HepG2 (cell line): ENCODE measurements around the gene SETD1B. TPM values are rescaled to one million over a fixed set of nuclear protein-coding genes. Genes with fewer than 3 reads are reported as not detected.

Experiments
- CBX5 ChIP-seq: sonication (generic); formaldehyde crosslinking; IDR thresholded peaks from 2 replicates; pipeline ENCODE4 v1.4.0; 2020; ENCODE audit warnings: missing genetic modification reagents, borderline replicate concordance
- KLF16 ChIP-seq, 2 experiments: sonication (generic) in 1 of 2; formaldehyde crosslinking in 1 of 2; IDR thresholded peaks; 2 replicates each; pipeline versions ENCODE4 v1.6.1 to v1.8.0; 2016 to 2023; ENCODE audit warnings: missing genetic modification reagents in 2 of 2, missing compliant biosample characterization in 1 of 2
- NFATC3 ChIP-seq: sonication (generic); formaldehyde crosslinking; IDR thresholded peaks from 2 replicates; pipeline ENCODE4 v1.5.1; 2020; ENCODE audit warnings: mild to moderate bottlenecking, missing genetic modification reagents
- PAX8 ChIP-seq: sonication (generic); formaldehyde crosslinking; IDR thresholded peaks from 2 replicates; pipeline ENCODE4 v1.8.0; 2022; ENCODE audit warnings: mild to moderate bottlenecking, missing genetic modification reagents, borderline replicate concordance
- RBM39 ChIP-seq: fragments of 200-400 bp; formaldehyde crosslinking; IDR thresholded peaks from one replicate; pipeline ENCODE4 v1.6.1; 2018; ENCODE audit warnings: antibody characterized with exemption, mild to moderate bottlenecking, low read depth, low read length; ENCODE audit not compliant: poor library complexity, severe bottlenecking
- RFX5 ChIP-seq: IDR thresholded peaks from 2 replicates; pipeline ENCODE4 v1.6.1; 2011; ENCODE audit warnings: low read depth, low read length, improper control_type of control experiment
- RFXANK ChIP-seq: IDR thresholded peaks from 2 replicates; pipeline ENCODE4 v1.6.1; 2016
- ZFP36 ChIP-seq: fragments of 150-350 bp; IDR thresholded peaks from 2 replicates; pipeline ENCODE4 v1.6.1; 2018; ENCODE audit warnings: borderline replicate concordance, low read length, low read depth; ENCODE audit not compliant: partially characterized antibody
- ZFP36L1 ChIP-seq: sonication (generic); formaldehyde crosslinking; IDR thresholded peaks from 2 replicates; pipeline ENCODE4 v1.8.0; 2022; ENCODE audit warnings: mild to moderate bottlenecking, missing genetic modification reagents, moderate library complexity
- ZNF17 ChIP-seq: sonication (generic); formaldehyde crosslinking; IDR thresholded peaks from 2 replicates; pipeline ENCODE4 v1.5.0; 2020; ENCODE audit warnings: mild to moderate bottlenecking, missing genetic modification reagents
- ZNF282 ChIP-seq: fragments of 450-650 bp; IDR thresholded peaks from 2 replicates; pipeline ENCODE4 v1.6.1; 2018; ENCODE audit not compliant: partially characterized antibody
- ZNF431 ChIP-seq: sonication (generic); formaldehyde crosslinking; IDR thresholded peaks from 2 replicates; pipeline ENCODE4 v1.9.0; 2022; ENCODE audit warnings: missing genetic modification reagents, low read depth, mild to moderate bottlenecking, borderline replicate concordance
- polyA plus RNA-seq, 8 experiments: library from polyadenylated mRNA; depleted of rRNA in 3 of 8; stranded (reverse) in 7 of 8; unstranded in 1 of 8; fragments of >200 nt; fragmentation: Illumina TruSeq in 4 of 8; extraction: Trizol in 4 of 8; gene quantifications; 2 replicates each; pipeline versions ENCODE4 v1.2.1 to v1.2.3, GENCODE V29; 2011 to 2016; ENCODE audit warnings: low read depth in 4 of 8, missing spikeins in 1 of 8, mixed read lengths in 1 of 8; ENCODE audit not compliant: insufficient read depth in 1 of 8
- total RNA-seq, 5 experiments: library from RNA; depleted of rRNA; stranded (reverse); fragments of >200 nt; fragmentation: Illumina TruSeq; extraction: Trizol; gene quantifications; 2 replicates each; pipeline ENCODE4 v1.2.3, GENCODE V29; 2016; ENCODE audit warnings: low read depth in 1 of 5
- TF ChIP-seq, protein P1 (sequence below): sonication (generic); formaldehyde crosslinking; IDR thresholded peaks from 2 replicates; pipeline ENCODE4 v1.4.0; 2020; ENCODE audit warnings: mild to moderate bottlenecking, missing genetic modification reagents
- TF ChIP-seq, protein P2 (sequence below): sonication (generic); formaldehyde crosslinking; IDR thresholded peaks from 2 replicates; pipeline ENCODE4 v1.8.1; 2023; ENCODE audit warnings: mild to moderate bottlenecking, missing genetic modification reagents
- TF ChIP-seq, protein P3 (sequence below): sonication (generic); formaldehyde crosslinking; IDR thresholded peaks from 2 replicates; pipeline ENCODE4 v1.9.0; 2021; ENCODE audit warnings: missing genetic modification reagents, mild to moderate bottlenecking, borderline replicate concordance
- TF ChIP-seq, protein P4 (sequence below): sonication (generic); formaldehyde crosslinking; IDR thresholded peaks from 2 replicates; pipeline ENCODE4 v1.5.0; 2020; ENCODE audit warnings: mild to moderate bottlenecking, missing genetic modification reagents, borderline replicate concordance

SETD1B gene
- total and polyA plus RNA-seq, 2 of the 13 experiments (the other 11 are each of a cell fraction or from before 2014, with no cell fraction given) = 1.1 to 1.4 TPM

DNA sequence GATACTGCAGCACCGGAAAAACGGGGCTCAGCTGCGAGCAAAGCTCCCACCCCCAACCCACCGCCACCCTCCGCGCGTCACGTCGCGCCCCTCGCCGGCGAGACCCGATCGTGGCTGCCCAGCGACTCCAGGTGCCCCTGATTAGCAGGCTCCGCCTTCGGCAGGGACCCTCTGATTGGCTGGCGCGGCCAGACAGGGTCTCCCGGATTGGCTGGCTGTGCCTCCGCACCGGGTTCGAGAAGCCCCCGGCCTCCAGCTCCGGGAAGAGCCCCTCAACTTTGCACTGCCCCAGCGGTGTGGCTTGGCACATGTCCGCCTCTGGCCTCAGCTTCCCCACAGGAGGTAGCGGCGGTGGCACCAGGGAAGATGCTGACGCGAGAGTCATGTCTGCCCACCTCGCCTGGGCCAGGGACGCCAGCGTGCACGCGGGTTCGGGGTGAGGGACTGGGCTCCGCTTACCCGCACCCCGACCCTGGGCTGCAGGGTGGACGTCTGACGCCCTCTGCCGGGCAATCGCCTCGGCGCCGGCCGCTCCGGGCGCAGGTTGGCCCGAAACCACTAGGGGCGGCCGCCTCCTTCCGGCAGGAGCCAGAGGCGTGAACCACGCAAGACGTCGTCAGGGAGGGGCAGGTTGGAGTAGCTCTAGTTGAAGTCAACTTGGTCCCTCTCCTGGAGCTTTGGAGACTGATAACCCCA lies 9.8 kb upstream of the SETD1B start (continued):
- TF ChIP-seq, protein P1, sequence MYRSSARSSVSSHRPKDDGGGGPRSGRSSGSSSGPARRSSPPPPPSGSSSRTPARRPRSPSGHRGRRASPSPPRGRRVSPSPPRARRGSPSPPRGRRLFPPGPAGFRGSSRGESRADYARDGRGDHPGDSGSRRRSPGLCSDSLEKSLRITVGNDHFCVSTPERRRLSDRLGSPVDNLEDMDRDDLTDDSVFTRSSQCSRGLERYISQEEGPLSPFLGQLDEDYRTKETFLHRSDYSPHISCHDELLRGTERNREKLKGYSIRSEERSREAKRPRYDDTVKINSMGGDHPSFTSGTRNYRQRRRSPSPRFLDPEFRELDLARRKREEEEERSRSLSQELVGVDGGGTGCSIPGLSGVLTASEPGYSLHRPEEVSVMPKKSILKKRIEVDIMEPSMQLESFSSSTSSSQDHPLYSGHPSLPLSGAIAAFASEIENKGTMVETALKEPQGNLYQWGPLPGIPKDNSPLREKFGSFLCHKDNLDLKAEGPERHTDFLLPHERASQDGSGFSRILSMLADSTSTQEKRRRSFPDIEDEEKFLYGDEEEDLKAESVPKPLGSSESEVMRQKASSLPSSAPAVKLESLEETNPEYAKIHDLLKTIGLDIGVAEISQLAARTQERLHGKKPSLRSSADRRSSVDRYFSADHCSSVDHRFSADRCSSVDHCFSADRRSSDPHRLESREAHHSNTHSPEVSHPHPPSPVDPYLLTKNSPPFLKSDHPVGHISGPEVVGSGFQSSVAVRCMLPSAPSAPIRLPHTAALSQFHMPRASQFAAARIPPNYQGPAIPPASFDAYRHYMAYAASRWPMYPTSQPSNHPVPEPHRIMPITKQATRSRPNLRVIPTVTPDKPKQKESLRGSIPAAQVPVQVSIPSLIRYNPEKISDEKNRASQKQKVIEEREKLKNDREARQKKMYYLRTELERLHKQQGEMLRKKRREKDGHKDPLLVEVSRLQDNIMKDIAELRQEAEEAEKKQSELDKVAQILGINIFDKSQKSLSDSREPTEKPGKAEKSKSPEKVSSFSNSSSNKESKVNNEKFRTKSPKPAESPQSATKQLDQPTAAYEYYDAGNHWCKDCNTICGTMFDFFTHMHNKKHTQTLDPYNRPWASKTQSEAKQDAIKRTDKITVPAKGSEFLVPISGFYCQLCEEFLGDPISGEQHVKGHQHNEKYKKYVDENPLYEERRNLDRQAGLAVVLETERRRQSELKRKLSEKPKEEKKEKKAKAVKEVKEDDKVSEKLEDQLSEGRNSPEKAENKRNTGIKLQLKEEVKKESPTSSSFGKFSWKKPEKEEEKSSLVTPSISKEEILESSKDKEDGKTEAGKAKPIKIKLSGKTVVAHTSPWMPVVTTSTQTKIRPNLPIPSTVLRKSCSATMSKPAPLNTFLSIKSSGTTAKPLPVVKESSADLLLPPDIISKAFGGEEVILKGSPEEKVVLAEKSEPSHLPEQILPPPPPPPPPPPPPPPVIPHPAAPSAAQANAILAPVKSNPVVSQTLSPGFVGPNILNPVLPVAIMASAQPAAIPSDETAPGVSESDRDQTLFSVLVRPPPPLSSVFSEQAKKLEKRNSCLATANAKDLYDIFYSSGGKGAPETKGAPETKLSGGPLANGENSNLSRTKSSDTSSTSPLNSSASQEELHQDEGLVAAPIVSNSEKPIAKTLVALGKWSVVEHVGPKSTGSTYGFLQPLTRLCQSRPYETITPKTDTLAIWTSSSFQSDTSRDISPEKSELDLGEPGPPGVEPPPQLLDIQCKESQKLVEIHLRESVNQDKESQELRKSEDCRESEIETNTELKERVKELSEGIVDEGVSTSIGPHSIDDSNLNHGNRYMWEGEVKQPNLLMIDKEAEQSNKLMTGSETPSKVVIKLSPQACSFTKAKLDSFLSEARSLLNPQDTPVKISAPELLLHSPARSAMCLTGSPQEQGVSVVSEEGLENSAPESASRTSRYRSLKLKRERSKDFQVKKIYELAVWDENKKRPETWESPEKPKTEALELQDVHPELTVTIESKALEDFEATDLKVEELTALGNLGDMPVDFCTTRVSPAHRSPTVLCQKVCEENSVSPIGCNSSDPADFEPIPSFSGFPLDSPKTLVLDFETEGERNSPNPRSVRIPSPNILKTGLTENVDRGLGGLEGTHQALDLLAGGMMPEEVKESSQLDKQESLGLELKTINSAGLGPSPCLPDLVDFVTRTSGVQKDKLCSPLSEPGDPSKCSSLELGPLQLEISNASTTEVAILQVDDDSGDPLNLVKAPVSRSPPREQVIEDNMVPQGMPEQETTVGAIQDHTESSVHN (CRISPR knock-in tag) = no peak
- TF ChIP-seq ZNF282 (no peak), CBX5 (peak; percentile 69), KLF16 (CRISPR knock-in tag; IDR thresholded peaks at IDR 0.05) (peak in 1 of 2 experiments; percentile 78; a peak in 1 of 4 replicates), RBM39 (peak; percentile 91), PAX8 (CRISPR knock-in tag) (0 out of 2 replicates have a peak, but pooled peaks have one; percentile 37), ZNF431 (CRISPR knock-in tag) (no peak), RFXANK (peak; percentile 41; the same call in 1 of the 2 replicates), RFX5 (no peak), ZNF17 (CRISPR knock-in tag) (no peak), NFATC3 (CRISPR knock-in tag) (peak; percentile 86; the same call in 1 of the 2 replicates), ZFP36 (no peak), ZFP36L1 (CRISPR knock-in tag) (no peak; the same call in 1 of the 2 replicates)
- TF ChIP-seq, protein P2, sequence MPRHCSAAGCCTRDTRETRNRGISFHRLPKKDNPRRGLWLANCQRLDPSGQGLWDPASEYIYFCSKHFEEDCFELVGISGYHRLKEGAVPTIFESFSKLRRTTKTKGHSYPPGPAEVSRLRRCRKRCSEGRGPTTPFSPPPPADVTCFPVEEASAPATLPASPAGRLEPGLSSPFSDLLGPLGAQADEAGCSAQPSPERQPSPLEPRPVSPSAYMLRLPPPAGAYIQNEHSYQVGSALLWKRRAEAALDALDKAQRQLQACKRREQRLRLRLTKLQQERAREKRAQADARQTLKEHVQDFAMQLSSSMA = no peak
- TF ChIP-seq, protein P3, sequence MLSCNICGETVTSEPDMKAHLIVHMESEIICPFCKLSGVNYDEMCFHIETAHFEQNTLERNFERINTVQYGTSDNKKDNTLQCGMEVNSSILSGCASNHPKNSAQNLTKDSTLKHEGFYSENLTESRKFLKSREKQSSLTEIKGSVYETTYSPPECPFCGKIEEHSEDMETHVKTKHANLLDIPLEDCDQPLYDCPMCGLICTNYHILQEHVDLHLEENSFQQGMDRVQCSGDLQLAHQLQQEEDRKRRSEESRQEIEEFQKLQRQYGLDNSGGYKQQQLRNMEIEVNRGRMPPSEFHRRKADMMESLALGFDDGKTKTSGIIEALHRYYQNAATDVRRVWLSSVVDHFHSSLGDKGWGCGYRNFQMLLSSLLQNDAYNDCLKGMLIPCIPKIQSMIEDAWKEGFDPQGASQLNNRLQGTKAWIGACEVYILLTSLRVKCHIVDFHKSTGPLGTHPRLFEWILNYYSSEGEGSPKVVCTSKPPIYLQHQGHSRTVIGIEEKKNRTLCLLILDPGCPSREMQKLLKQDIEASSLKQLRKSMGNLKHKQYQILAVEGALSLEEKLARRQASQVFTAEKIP (CRISPR knock-in tag) = no peak
- TF ChIP-seq, protein P4, sequence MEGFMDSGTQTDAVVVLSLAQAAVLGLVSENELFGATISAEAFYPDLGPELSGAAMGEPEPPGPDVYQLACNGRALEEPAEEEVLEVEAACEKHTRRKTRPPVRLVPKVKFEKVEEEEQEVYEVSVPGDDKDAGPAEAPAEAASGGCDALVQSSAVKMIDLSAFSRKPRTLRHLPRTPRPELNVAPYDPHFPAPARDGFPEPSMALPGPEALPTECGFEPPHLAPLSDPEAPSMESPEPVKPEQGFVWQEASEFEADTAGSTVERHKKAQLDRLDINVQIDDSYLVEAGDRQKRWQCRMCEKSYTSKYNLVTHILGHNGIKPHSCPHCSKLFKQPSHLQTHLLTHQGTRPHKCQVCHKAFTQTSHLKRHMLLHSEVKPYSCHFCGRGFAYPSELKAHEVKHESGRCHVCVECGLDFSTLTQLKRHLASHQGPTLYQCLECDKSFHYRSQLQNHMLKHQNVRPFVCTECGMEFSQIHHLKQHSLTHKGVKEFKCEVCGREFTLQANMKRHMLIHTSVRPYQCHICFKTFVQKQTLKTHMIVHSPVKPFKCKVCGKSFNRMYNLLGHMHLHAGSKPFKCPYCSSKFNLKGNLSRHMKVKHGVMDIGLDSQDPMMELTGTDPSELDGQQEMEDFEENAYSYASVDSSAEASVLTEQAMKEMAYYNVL (CRISPR knock-in tag) = no peak
